Measurements from ENCODE around the gene PTDSS2.
A peak's percentile ranks its signal among the peaks of the same experiment; 100 is the strongest.
"Not testable (repeated sequence)": the region's sequence is repeated elsewhere in the genome, so short reads cannot be mapped to it uniquely, and the experiment has no call there.

Gene PTDSS2

GRCh38 chr11:433641-434040, 16.4 kb upstream of the PTDSS2 start:
- DNase-seq = no peak

- no peak for DNase-seq
Observed at GRCh38 chr11:434496-434895, 15.6 kb upstream of the PTDSS2 start.

DNA sequence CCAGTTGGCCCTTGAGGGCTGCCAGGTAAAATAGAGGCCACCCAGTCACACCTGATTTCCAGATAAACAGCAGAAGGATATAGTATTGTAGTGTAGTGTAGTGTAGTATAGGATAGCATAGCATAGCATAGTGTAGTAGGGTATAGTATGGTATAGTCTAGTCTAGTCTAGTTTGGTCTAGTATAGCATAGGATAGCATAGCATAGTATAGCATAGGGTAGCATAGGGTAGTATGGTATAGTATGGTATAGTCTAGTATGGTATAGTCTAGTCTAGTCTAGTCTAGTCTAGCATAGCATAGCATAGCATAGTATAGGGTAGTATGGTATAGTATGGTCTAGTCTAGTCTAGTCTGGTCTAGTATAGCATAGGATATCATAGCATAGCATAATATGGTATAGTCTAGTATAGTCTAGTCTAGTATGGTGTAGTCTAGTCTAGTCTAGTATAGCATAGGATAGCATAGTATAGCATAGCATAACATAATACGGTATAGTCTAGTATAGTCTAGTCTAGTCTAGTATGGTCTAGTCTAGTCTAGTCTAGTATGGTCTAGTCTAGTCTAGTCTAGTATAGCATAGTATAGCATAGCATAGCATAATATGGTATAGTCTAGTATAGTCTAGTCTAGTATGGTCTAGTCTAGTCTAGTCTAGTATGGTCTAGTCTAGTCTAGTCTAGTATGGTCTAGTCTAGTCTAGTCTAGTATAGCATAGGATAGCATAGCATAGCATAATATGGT, 14.9 kb upstream of the PTDSS2 start:
- DNase-seq = not testable (repeated sequence)

DNA sequence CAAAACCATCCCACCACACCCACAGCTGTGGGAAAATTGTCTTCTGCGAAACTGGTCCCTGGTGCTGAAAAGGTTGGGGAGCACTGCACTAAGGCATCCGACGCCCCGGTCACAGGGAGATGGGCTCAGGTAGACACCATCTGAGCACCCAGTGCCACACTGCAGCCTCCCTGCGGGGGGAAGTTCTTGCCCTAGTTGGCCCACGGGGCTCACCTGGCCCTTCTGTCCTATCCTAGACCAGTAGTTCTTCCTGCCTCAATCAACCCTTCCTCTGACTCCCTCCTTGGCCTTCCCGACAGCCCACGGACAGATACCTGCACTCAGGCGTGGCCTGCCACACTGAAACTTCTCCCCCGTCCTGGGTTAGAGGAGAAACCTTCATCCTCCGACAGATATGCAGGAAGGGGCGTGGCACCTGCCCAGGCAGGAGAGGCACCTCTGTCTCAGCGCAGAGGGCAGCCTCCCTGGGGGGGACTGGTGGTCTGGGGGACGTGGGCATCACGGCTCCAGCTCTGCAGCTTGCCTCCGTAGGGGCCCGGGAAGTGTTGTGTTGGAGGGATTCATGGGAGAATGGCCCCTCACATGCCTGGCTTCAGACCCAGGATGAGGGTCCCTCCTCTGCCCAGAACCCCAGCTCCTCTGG, 12.7 kb upstream of the PTDSS2 start:
- no peak for DNase-seq

DNA sequence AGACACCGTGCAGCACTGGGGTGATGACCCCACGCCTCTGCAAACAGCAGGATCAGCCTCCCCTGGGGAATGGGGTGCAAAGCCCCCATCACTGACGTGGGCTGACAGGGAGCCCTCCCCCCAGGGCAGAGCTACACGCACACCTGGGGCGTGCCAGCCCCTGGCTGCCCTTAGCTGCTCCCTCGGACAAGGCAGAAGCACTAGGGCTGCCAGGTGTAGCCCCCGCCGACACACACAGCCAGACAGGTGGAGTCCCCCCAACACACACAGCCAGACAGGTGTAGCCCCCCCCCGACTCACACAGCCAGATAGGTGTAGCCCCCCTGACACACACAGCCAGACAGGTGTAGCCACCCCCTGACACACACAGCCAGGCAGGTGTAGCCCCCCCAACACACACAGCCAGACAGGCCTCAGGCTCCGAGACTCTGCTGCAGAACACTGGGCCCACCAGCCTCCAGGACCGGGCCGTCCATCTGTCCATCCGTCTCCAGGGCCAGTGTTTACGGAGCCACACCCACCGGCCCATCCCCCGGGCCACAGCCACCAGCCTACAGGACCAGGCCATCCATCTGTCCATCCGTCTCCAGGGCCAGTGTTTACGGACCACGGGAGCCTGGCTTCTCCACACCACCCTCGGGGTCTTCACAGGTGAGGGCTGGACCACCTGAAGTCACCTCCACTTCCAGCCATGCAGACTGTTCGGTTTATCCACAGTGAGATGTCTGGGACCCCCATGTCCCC, 11.8 kb upstream of the PTDSS2 start:
- DNase-seq = no peak

DNA sequence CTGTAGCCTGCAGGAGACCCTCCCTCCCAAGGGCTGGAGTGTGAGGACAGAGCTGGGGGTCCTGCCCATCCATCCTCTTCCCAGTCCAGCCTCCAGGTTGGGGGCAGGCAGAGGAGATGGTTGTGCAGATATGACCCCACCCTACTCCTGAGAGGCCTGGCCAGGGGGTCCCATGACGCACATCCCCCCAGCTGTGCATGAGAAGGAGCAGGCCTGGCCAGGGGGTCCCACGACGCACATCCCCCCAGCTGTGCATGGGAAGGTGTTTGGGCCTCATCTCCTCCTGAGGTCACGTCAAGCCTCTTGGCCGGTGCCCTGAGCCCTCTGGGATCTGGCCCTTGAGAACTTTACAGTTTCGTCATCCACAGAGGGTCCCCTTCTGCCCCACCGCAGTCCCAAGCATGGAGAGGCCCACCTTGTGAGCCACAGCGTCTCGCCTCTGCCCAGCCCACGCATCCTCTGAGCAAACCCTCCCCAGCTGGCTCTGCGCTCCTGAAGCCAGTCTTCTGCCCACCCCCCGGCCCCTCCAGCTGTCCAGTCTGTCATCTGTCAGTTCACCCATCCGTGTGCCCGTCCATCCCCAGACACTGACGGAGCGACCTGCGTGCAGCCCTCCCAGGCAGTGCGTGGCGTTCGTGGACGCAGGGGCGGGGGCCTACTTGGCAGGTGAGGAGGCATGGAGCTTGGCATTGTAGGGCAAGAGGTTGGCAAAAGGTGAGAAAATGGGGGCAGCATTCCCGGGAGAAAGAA, 10.6 kb upstream of the PTDSS2 start:
- DNase-seq = no peak

DNA sequence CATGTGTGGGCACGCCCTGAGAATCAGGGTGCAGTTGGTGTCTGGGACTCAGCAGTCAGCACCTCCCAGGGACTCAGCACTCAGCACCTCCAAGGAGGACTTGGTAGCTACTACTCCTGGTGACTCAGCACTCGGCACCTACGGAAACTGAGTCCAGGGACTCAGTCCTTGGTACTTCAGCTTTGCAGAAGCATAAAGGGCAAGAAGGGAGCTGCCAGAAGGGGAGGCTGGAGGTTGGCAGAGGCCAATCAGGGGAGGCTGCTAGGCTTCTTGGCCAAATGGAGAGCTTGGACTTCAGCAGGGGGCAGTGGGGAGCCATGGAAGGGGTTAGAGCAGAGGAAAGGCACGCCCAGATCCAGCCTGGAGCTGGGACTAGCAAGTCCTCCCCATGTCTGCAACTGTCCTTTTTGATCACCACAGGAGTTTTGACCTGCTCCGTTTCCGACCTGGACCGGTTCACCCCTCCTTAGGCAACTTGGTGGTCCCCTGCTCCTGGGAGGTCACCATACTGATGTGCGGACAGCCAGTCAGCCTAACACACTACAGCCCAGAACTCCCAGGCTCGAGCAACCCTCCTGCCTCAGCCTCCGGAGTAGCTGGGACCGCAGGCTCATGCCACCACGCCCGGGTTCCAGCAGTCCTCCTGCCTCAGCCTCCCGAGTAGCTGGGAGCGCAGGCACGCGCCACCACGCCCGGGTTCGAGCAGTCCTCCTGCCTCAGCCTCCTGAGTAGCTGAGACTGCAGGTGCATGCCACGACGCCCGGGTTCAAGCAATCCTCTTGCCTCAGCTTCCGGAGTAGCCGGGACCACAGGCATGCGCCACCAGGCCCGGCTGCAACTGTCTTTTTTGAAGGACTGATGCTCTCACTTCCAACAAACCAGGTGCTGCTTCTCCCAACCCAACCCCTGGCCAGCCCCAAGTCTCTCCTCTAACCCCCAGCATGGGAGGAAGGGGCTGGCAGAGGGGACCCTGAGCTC, 9.7 kb upstream of the PTDSS2 start:
- no peak for DNase-seq

DNA sequence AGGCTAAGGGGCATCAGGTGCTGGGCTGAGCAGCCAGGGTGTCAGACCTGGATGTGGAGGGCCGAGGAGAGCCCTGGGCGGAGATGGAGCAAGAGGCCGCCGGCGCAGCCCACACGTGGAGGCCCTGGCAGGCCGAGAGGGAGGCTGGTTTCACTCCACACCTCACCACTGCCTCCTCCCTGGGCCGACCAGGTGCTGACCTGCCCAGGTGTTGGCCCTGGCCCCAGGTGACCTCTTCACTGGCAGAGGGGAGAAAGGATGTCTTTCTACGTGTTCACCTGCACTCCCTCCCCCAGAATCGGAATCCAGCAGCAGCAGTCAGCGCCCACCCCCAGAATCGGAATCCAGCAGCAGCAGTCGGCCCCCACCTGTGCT, 9.0 kb upstream of the PTDSS2 start:
- DNase-seq = no peak

GRCh38 chr11:441418-442274, 8.4 kb upstream of the PTDSS2 start, which contains the start of gene ANO9:
ANO9 (minus strand) TSS chr11:442011; CDS start chr11:441926, 85 bp downstream.
- peak; percentile 53 for DNase-seq

- no peak for DNase-seq
Observed at GRCh38 chr11:442611-443081, 7.4 kb upstream of the PTDSS2 start.

DNA sequence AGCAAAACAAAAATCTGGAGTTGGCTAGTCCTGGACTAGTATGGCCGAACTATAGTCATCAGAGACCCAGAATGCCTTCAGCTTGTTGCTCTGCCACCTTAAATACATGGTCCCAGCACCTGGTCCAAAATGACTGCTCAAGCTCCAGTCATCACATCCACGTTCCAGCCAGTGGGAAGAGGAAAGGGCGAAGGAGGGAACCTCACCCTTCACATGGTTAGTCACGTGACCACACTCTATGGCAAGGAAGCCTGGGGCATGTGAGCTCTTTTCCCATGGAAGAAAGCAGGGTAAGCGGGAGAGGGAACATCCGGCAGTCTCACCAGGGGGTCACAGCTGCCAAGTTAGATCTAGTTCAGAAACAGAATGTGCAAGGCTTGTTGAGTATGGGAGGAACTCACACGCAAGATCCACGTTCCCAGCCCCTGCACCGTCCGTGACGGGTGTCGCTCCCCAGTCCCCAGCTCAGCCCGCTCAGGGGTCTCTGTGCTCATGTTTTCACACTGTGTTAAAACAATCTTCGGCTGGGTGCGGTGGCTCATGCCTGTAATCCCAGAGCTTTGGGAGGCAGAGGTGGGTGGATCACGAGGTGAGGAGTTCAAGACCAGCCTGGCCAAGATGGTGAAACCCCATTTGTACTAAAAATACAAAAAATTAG, 6.4 kb upstream of the PTDSS2 start:
- no peak for DNase-seq

GRCh38 chr11:444396-445144, 5.5 kb upstream of the PTDSS2 start:
- no peak for DNase-seq

- no peak for DNase-seq
Observed at GRCh38 chr11:445765-446588, 4.1 kb upstream of the PTDSS2 start.

GRCh38 chr11:446891-447290, 3.2 kb upstream of the PTDSS2 start:
- no peak for DNase-seq

- DNase-seq = peak; percentile 97
Observed at GRCh38 chr11:447923-448731, 2.0 kb upstream of the PTDSS2 start.

DNA sequence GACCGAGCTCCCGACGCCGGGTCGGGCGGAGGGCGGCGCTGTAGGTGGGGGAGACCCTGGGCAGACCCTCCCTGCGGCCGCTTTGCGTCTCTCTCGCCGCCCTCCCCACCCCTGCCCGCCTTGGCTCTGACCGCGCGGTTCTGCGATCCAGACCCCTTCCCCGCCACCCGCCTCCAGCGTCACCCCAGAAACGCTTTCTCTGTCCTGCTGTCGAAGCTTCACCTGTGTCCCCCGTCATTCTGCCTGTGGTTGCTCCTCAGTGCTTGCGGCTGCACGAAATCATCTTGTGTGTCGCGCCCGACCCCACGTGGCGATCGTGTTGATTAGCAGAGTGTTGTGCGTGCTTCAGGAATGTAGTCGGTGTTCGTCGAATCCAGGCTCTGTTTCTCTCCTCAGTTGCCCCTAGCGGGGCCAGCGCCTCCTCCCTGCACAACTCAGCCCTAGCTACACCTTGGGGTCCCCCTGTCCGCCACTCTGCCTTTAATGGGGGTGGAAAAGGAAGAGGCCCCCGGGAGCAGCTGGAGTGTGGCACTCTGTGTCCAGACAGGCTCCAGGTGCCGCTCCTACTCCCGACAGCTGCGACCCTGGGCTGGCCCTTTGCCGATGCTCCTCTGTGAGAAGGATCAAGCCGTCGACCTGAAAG, 851 bp downstream of the PTDSS2 start:
- peak; percentile 81 for DNase-seq

DNA sequence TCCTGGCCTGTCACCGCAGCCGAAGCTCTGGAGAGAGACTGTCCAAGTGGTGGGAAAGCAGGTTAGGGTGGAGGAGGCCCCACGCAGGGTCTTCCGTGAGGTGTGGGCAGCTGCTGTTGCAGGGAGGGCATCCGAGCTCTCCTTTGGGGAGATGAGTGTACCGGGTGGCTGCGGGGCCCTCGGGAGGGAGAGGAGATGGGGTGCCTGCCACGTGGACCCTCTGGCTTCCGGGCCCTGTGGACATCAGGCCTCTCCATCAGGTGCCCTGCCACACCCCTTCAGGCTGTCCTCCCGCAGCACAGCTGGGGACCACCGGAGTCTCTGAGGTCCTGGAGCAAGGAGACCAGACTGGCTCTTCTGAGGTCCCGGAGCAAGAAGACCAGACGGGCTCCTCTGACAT, 1.7 kb downstream of the PTDSS2 start:
- DNase-seq = no peak

Data from activated CD8-positive, alpha-beta memory T cell treated with anti-CD3 and anti-CD28 coated beads, Interleukin-2, amount 50 U/mL, for 4 hours (primary cell).